HG03066 (cell line): ENCODE results near the gene GTSE1.
"Not testable (repeated sequence)": the region's sequence is repeated elsewhere in the genome, so short reads cannot be mapped to it uniquely, and the experiment has no call there.

Source experiments
- ATAC-seq: cut with Tn5 transposase; IDR thresholded peaks from one replicate; pipeline ENCODE4 v1.9.1; 2021; ENCODE audit warnings: low read depth; ENCODE audit not compliant: unreplicated experiment

GTSE1 gene

DNA sequence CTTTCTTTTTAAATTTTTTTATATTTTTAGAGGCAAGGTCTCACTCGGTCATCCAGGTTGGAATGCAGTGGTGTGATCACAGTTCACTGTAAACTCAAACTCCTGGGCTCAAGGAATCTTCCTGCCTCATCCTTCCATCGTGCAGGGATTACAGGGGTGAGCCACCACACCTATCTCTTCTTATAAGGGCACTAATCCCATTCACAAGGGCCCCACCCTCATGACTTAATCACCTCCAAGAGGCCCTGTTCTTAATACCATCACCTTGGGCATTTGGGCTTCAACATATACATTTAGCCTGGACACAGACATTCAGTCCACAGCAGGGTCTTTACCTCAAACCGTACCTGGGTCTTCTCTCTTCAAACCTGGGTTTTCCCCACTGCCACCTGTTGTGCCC is 4.5 kb upstream of the GTSE1 start:
- no peak for ATAC-seq

DNA sequence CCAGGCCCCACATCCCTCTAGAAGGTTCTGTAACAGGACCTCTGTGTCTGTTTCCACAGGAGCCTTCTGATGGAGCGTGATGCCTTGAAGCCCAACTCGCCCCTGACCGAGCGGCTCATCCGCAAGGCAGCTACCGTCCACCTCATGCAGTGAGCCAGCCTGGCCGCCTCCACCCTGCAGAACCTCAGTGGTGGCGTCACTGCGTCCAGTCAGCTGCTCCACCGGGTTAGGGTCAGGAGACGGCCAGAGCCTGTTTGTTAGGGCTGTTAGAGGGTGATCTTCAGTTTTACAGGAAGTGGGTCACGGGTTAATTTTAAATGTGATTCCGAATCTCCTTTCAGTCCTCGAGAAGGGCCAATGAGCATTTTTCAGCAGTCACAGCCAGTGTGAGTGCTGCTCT is 3.9 kb upstream of the GTSE1 start:
- ATAC-seq: no peak

DNA sequence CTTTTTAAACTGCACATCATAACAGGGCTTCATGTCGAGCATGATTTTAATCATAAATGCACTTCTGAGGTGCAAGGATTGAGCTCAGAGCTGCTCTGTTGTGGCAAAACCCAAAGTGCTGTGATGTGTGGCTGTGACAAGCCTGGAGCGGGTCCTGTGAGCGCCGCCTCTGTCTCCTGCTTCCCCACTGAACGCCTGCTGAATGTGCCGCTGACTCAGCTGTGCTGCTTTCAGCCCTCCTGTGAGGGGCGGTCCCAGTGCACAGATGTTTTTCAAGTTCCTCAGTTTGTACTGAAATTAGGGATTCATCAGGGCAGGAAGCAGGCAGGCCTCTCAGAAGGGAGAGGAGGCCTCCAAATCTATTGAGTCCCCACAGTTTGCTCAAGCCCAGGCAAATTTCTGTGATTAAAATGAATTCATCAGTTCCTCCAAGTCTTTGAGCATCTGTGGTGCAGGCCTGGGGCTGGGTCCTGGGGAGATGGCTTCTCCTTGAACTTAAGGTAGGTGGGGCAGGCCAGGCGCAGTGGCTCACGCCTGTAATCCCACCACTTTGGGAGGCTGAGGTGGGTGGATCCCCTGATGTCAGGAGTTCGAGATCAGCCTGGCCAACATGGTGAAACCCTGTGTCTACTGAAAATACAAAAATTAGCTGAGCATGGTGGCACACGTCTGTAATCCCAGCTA is 3.0 kb upstream of the GTSE1 start:
- no peak for ATAC-seq

DNA sequence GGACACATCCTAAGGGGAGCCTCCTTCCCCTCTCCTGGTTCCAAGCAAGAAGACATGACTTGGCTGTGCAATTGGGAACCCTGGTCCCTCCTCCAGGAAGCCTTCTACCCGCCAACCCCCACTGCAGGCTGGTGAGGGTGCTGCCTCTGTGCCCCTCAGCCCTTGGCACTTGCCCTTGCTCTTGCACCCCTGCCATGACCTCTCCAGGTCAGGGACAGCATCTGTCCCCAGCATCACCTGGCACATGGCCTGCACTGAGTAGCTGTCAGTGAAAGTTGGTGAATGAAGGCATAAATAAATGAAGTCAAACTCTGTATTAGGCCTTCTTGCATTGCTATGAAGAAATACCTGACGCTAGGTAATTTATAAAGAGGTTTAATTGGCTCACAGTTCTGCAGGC is 1.9 kb upstream of the GTSE1 start:
- ATAC-seq: no peak

DNA sequence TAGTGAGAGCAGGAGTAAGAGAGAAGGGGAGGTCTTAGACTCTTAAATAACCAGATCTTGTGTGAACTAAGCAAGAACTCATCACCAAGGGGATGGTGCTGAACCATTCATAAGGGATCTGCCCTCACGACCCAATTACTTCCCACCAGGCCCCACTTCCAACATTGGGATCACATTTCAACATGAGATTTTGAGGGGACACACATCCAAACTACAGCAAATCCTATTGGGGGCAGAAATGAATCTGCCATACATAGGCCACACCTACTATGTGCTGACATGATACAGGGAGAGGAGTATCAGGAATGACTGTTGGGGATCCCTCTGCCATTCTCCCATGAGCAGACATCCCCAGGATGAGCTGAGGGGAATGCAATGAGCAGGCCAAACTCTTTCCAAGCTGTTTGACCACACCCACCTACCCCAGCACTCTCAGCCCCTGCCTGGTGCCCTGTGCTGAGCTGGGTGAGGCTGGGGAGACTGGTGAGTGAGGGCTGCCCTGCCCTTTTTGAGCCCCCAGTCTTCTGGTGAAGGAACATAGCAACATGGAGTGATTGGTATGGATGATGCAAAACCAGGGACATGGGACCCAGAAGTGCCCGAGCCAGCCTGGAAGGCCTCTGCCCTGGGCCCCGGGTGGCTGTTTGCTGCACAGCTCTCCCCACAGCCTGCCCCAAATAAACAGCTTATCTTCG is 1.2 kb upstream of the GTSE1 start:
- ATAC-seq: no peak

DNA sequence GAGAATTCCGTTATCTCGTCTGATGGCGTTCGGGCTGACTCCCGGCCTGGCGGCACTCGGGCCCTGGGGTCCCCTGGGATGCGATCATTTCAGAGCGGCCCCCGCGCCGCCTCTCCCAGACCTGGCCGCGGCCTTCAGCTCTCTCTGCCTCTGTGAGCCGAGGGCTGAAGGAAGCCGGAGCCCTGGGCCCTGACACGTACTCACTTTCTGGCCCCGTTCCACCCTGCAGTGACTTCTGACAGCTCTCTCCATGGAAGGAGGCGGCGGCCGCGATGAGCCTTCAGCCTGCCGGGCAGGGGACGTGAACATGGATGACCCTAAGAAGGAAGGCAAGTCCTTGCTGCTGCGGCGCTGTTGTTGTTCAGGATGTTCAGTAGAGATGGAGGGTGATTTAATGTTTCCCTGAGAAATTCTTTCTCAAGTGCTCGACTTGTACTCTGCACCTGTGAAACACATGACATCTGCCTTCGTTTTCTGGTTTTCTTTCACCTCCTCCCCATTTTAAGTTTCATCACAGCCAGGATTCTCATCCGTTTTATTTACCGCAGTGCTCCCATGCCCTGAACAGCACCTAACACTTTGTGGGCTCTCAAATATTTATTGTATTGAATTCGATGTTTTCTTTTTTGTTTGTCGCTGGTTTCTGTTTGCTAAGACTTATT is 612 bp downstream of the GTSE1 start:
- ATAC-seq: peak; percentile 7

DNA sequence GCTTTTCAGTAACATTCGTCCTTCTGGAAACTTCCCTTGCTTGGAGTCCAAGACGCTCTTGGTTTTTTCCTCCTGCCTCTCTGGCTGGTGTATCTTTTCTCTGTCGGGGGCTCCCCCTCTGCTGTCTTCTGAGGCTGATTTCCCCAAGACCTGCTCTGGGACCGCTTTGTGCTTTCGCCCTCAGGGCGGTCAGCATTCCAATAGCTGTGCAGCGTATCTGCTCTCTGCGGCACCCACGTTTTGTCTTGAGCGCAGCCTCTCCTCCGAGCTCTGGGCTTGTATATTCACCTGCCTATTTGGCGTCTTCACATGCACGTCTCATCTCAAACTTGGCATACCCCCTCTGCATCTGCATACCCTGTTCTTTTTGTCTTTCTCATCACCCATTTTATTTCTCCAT is 2.4 kb downstream of the GTSE1 start:
- ATAC-seq: no peak

DNA sequence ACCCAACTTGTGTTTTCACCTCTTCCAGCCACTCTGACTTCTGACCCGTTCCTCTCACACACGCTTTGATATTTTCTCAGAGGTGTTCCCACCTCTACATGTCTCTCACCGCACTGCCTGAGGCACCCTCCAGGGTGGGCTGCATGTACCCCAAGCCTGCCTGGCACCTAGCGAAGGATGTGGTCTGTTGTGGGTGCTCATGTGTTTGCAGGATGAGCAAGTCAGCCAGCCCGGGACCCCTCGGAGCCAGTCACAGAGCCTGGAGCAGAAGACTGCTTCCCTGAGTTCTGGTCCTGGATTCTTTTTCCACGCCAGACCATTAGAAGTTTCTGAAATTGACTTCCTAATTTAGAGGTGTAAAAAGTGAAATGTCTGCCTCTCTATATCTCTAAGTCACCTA is 3.8 kb downstream of the GTSE1 start:
- no peak for ATAC-seq

DNA sequence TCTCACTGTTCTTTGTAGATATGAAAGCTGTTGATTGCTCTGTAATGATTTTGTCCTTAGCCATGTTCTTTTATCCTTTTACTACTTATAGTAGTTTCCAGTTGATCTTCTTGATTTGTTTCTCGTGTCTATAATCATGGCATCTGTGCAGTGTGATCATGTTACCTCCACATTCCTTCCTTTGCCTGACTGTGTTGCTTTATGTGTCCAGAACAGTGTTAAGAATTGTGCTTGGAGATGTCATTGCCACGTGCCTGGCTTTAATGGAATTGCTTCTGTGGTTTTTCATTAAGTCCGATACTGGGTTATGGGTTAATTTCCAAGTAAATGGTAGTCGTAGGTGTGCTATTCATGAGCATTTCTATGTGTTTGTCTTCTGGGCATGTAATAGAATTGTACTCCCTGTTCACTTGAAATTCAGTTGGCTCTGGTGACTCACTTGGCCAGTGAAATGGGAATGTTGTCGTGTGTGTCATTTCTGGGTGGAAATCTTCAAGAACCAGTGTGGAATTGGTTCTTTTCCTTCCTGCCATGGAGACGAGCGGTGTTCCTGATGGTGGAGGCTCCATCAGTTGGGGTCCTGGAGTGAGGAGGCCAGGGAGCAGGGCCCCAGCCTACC is 6.8 kb downstream of the GTSE1 start:
- ATAC-seq: no peak

DNA sequence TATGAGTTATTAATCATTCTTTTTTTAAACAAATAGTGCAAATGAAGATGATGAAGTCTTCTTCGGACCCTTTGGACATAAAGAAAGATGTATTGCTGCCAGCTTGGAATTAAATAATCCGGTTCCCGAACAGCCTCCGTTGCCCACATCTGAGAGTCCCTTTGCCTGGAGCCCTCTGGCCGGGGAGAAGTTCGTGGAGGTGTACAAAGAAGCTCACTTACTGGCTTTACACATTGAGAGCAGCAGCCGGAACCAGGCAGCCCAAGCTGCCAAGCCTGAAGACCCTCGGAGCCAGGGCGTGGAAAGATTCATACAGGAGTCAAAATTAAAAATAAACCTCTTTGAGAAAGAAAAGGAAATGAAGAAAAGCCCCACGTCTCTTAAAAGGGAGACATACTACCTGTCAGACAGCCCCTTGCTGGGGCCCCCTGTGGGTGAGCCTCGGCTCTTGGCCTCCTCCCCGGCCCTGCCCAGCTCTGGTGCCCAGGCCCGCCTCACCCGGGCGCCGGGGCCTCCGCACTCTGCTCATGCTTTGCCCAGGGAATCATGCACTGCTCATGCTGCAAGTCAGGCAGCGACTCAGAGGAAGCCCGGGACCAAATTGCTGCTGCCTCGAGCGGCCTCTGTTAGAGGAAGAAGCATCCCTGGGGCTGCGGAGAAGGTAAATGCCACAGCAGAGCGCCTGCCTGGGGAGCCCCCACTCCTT is 11.8 kb downstream of the GTSE1 start:
- ATAC-seq: no peak

DNA sequence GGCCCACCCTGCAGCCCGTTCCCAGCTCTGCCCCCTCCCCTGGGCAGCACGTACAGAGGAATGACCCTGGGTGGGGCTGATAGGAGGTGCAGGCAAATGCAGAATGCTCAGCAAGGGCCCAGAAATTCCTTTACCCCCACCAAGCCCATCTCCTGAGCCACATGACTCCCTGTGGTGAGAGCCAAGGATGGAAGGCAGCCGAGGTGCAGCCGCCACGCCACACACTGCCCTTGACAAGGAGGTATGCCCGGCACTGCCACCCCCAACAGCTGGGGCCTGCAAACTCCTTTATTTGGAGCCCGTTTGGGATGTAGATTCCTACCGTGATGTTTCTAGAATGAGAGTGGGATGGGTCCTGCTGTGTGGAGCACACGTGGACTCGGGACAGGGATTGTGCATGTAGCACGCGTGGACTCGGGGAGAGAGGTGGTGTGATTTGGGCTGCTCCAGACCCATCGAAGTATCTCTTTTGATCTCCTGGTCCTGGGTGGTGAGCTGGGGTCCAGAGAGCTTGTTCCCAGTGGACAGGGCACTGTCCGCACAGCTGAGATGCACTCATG is 12.9 kb downstream of the GTSE1 start:
- ATAC-seq: no peak

DNA sequence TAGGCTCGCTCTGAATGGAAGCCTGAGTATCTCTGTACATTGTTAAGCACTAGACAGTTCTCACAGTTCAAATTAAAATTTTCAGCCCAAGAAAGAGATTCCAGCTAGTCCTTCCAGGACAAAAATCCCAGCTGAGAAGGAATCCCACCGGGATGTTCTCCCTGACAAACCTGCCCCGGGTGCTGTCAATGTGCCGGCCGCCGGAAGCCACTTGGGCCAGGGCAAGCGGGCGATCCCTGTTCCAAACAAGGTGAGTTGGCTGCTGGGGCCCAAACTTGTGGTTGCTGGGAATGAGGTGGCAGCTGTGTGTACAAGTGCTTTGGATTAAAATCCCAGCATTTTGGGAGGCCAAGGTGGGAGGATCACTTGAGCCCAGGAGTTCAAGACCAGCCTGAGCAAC is 15.4 kb downstream of the GTSE1 start:
- no peak for ATAC-seq

DNA sequence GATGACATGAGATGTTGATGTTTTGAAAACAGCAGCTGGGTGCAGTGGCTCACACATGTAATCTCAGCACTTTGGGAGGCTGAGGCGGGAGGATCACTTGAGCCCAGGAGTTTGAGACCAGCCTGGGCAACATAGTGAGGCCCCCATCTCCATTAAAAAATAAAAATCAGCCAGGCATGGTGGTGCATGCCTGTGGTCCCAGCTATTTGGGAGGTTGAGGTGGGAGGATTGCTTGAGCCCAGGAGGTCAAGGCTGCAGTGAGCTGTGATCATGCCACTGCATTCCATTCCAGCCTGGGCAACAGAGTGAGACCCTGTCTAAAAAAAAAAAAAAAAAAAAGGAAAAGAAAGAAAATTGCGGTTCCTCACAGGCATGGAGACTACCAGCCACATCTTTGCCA is 16.2 kb downstream of the GTSE1 start:
- not testable (repeated sequence) for ATAC-seq

DNA sequence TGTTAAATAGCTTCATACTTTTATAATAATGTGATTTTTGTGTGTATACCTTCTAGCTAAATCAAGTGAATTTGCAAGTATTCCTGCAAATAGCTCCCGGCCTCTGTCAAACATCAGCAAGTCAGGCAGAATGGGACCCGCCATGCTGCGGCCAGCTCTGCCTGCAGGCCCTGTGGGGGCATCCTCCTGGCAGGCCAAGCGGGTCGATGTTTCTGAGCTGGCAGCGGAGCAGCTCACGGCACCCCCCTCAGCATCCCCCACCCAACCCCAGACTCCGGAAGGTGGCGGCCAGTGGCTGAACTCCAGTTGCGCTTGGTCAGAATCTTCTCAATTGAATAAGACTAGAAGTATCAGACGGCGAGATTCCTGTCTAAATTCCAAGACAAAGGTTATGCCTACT is 19.3 kb downstream of the GTSE1 start:
- no peak for ATAC-seq

DNA sequence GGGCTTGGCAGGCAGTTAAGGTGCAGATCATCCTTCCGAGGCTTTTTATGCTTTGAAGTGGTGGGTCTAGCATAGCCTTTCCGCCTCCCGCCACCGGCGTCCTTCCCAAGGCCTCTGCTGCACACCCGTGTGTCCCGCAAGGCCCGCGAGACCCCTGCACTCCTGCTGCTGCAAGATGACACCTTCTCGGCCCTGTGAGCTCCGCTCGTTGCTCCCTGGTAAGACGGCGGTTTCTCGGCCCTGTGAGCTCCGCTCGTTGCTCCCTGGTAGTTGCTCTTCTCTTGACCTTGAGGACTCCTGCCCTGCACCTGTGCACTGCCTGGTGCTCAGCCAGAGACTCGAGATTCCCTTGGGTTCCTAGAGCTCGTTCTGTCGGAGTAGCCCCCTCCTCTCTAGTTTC is 21.0 kb downstream of the GTSE1 start:
- ATAC-seq: no peak

DNA sequence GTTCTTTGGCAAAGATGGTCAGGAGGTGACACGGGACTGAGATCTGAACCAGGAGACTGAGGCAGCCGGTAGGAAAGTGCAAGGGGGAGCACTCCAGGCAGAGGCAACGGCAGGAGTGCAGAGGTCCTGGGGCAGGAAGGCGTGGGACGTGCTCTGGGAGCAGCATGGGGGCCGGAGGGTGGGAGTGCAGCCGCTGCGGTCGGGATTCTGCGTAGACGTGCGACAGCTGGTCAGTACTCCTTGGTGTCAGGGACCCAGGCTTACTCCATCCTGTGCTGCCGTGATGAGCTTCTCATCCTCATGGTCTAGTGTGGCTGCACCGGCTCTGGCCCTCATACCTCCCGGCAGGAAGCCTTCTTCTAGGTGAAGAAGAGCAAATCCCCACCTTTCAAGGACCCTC is 21.9 kb downstream of the GTSE1 start:
- ATAC-seq: no peak

DNA sequence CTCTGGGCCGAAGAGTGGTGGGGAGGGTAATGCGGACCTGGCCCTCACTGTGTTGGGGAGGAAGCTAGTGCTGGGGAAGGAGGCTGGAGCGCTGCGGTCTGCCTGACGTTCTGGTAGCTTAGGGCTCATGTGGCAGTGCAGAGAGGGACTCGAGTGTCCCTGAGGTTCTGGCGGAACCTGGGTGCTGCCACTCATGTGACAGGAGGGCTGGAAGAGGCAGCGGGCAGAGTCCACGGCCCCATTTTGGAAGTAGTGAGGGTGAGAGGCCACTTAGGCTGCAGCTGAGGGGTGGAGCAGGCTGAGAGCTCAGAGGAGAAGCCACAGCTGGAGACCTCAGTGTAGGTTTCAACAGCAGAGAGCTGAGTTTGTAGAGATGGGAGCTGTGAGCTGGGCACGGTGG is 22.6 kb downstream of the GTSE1 start:
- no peak for ATAC-seq

DNA sequence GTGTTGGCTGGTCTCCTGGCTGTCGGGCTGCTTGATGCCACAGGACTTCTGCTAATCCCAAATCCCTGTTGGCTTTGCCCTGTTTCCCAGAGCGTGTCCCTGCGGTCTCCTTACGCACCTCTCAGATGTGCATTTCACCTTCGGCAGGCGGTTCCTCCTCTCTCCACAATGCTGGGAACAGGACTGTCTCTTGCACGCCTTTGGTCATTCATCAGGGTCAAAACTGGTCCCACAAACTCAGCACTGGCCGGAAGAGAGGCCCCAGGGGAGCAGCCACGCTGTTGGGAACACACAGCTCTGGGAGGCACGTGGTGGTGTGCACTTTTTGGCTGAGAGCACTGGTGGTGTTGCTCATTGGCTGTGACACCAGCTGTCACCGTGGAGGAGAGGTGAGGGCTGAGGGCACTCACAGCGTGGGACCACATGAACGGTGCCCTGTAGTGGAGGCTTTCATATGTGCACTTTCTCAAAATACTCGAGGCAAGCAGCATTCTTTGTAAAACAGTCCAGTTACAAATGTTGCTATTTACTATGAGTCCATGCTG is 23.6 kb downstream of the GTSE1 start:
- ATAC-seq: no peak

DNA sequence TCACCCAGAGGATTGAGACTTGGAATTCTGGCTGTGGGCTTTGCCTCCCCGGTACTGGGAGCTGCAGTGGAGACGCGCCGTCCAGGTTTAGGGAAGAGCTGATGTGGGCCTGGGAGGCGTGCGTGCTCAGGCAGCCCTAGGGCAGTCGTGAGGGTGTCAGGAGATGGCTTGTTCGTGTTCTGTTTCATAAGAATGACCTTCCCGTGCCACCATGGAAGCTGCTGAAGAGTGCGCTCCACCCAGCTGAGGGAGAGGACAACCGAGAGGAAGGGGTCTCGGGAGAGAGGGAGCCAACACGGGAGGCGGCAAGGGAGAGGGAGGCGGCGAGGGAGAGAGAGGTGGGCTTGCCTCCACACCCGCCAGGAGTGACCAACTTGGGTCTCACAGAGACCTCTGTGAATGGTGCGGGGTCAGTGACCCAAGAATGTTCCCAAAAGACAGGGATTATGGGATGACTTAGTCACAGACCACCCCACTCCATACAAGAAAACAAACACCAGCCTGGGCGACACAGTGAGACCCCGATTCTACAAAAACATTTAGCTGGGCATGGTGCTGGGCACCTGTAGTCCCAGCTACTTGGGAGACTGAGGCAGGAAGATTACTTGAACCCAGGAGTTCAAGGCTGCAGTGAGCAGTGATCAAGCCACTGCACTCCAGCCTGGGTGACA is 24.2 kb downstream of the GTSE1 start:
- no peak for ATAC-seq

DNA sequence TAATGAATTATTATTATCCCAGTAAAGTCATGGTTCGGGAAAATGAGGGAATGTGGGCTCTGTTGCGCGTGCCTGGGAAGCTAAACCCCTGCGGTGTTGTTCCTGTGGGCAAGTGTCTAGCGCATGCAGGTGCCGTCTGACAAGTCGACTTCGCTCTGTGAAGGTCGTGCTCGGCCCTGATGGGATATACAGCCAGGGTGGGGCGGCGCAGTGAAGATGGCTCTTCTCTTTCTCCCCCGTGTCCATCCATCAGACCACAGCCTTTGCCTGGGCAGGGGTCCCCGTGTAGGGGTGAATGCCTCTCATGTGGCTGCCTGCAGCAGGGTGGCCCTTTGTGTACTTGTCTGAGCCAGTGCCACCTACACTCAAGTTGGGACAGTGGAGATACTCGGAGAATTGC is 26.0 kb downstream of the GTSE1 start:
- ATAC-seq: no peak
